Tibial nerve (tissue), 4 donors: ENCODE measurements around the gene TSNAXIP1. TPM values are rescaled to one million over a fixed set of nuclear protein-coding genes. Genes with fewer than 3 reads are reported as not detected.

Experiments used
- DNase-seq, 2 donors: peaks; one replicate each; pipeline ENCODE4 v3.0.0-alpha.2; 2019; ENCODE audit warnings: low spot score in 2 of 2
- H3K27ac ChIP-seq, 4 donors: fragments of 200-600 bp; sonication (generic) in 3 of 4; one replicate each; pipeline ENCODE4 v1.5.1; 2017 to 2019; ENCODE audit warnings: mild to moderate bottlenecking in 1 of 4
- H3K27me3 ChIP-seq, 2 donors: fragments of 200-600 bp; sonication (generic) in 1 of 2; one replicate each; pipeline versions ENCODE4 v1.5.1 to v1.6.0; 2017 to 2019
- H3K36me3 ChIP-seq, 3 donors: fragments of 200-600 bp; sonication (generic); one replicate each; pipeline ENCODE4 v1.5.1; 2018 to 2019
- H3K4me1 ChIP-seq, 4 donors: fragments of 200-600 bp; sonication (generic) in 3 of 4; one replicate each; pipeline ENCODE4 v1.5.1; 2017 to 2019
- H3K4me3 ChIP-seq, 4 donors: fragments of 200-600 bp; sonication (generic) in 3 of 4; one replicate each; pipeline ENCODE4 v1.5.1; 2017 to 2019; ENCODE audit warnings: mild to moderate bottlenecking in 1 of 4, moderate library complexity in 1 of 4
- H3K9me3 ChIP-seq, 4 donors: fragments of 200-600 bp; sonication (generic) in 3 of 4; one replicate each; pipeline ENCODE4 v1.5.1; 2017 to 2019
- CTCF ChIP-seq, 5 experiments: fragments of 200-600 bp in 3 of 5; fragments of 450-650 bp in 2 of 5; sonication (generic) in 3 of 5; IDR thresholded peaks; one replicate each; pipeline ENCODE4 v1.5.1; 2016 to 2019; ENCODE audit warnings: antibody characterized with exemption in 5 of 5, mild to moderate bottlenecking in 3 of 5, moderate library complexity in 2 of 5
- EP300 ChIP-seq, 2 donors: sonication (generic); formaldehyde crosslinking; IDR thresholded peaks; one replicate each; pipeline ENCODE4 v1.6.1; 2017; ENCODE audit warnings: antibody characterized with exemption in 2 of 2, mild to moderate bottlenecking in 1 of 2
- POLR2A ChIP-seq, 2 donors: fragments of 450-650 bp; IDR thresholded peaks; one replicate each; pipeline ENCODE4 v1.6.1; 2017; ENCODE audit warnings: antibody characterized with exemption in 2 of 2, mild to moderate bottlenecking in 2 of 2, moderate library complexity in 2 of 2
- WGBS, 2 donors: methylation state at CpG; one replicate each; pipeline ENCODE4 v1.1.5; 2018; 5-methylcytosine and 5-hydroxymethylcytosine counted together
- total RNA-seq, 4 donors: library from RNA; depleted of rRNA; stranded (reverse); fragments of >200 nt; gene quantifications; one replicate each; pipeline ENCODE4 v1.1.0, GENCODE V29; 2016

Gene TSNAXIP1
- total RNA-seq, 4 donors from 2014 or later = 2.8 to 8.4 (median 4.0) TPM

GRCh38 chr16:67775273-67775672 lies 31.4 kb upstream of the TSNAXIP1 start:
- Histone ChIP-seq H3K4me1 (peaks cover 0 to 22% (median 10%) of the 10 kb centered on the region in 4 donors), H3K9me3 (no peaks in the 10 kb centered on the region), H3K27ac (no peak overlapping the region), H3K27me3 (no peaks in the 10 kb centered on the region), H3K36me3 (peaks cover 0 to 17% (median 0%) of the 10 kb centered on the region in 3 donors), H3K4me3 (no peak overlapping the region)
- DNase-seq = no peak
- WGBS, 2 donors = 94 to 95% methylated on average over 6 of the region's 6 CpGs
- TF ChIP-seq EP300 (IDR thresholded peaks at IDR 0.05) (no peak), POLR2A (IDR thresholded peaks at IDR 0.05) (no peak), CTCF (IDR thresholded peaks at IDR 0.05) (no peak)

- Histone ChIP-seq H3K36me3 (peaks cover 0 to 3% (median 0%) of the 10 kb centered on the region in 3 donors), H3K27ac (no peak overlapping the region), H3K27me3 (no peaks in the 10 kb centered on the region), H3K4me3 (no peak overlapping the region), H3K9me3 (no peaks in the 10 kb centered on the region), H3K4me1 (peaks cover 0 to 3% (median under 1%) of the 10 kb centered on the region in 4 donors)
- WGBS, 2 donors = 77 to 82% methylated on average over 5 of the region's 5 CpGs
- no peak for DNase-seq
- no peak for TF ChIP-seq POLR2A (IDR thresholded peaks at IDR 0.05)
- no peak for TF ChIP-seq CTCF (IDR thresholded peaks at IDR 0.05)
- no peak for TF ChIP-seq EP300 (IDR thresholded peaks at IDR 0.05)
Measured at GRCh38 chr16:67779256-67780014, 27.3 kb upstream of the TSNAXIP1 start.

- 88 to 95% methylated on average over 7 of the region's 7 CpGs for WGBS, 2 donors
Measured at GRCh38 chr16:67780847-67781564, 25.7 kb upstream of the TSNAXIP1 start.

GRCh38 chr16:67781565-67781921 lies 25.1 kb upstream of the TSNAXIP1 start:
- TF ChIP-seq POLR2A (IDR thresholded peaks at IDR 0.05) (no peak), EP300 (IDR thresholded peaks at IDR 0.05) (no peak), CTCF (IDR thresholded peaks at IDR 0.05) (no peak)
- DNase-seq = no peak

More at GRCh38 chr16:67780847-67781564, 25.7 kb upstream of the TSNAXIP1 start:
- no peak for DNase-seq
- Histone ChIP-seq H3K36me3 (peaks cover 0 to 5% (median 0%) of the 10 kb centered on the region in 3 donors), H3K9me3 (no peaks in the 10 kb centered on the region), H3K4me3 (no peak overlapping the region), H3K4me1 (no peaks in the 10 kb centered on the region), H3K27ac (no peak overlapping the region), H3K27me3 (no peaks in the 10 kb centered on the region)
- TF ChIP-seq CTCF (IDR thresholded peaks at IDR 0.05) (no peak), POLR2A (IDR thresholded peaks at IDR 0.05) (no peak), EP300 (IDR thresholded peaks at IDR 0.05) (no peak)

More at GRCh38 chr16:67781565-67781921, 25.1 kb upstream of the TSNAXIP1 start:
- no peaks in the 10 kb centered on the region for H3K4me1 ChIP-seq
- no peak overlapping the region for H3K4me3 ChIP-seq
- no peak overlapping the region for H3K27ac ChIP-seq
- no peaks in the 10 kb centered on the region for H3K27me3 ChIP-seq
- no peaks in the 10 kb centered on the region for H3K9me3 ChIP-seq
- WGBS, 2 donors = 77 to 81% methylated on average over 5 of the region's 5 CpGs
- H3K36me3 ChIP-seq = peaks cover 0 to 7% (median 0%) of the 10 kb centered on the region in 3 donors
